HEK293 (cell line): ENCODE measurements around the gene MRPS10.

Source experiments
- CTCF ChIP-seq: fragments of 450-650 bp; formaldehyde crosslinking; IDR thresholded peaks from 2 replicates; pipeline ENCODE4 v1.5.1; 2016; ENCODE audit warnings: missing biosample characterization, missing genetic modification characterization
- MEIS1 ChIP-seq: sonication (generic); formaldehyde crosslinking; IDR thresholded peaks from 2 replicates; pipeline ENCODE4 v1.8.1; 2022; ENCODE audit warnings: missing genetic modification reagents, mild to moderate bottlenecking, borderline replicate concordance
- MYNN ChIP-seq: fragments of 450-650 bp; formaldehyde crosslinking; IDR thresholded peaks from 2 replicates; pipeline ENCODE4 v1.5.1; 2016; ENCODE audit warnings: missing biosample characterization, missing genetic modification characterization, borderline replicate concordance
- REST ChIP-seq: fragments of 450-650 bp; formaldehyde crosslinking; IDR thresholded peaks from 2 replicates; pipeline ENCODE4 v1.5.1; 2016; ENCODE audit warnings: missing biosample characterization, missing genetic modification characterization
- YY1 ChIP-seq: fragments of 450-650 bp; formaldehyde crosslinking; IDR thresholded peaks from 2 replicates; pipeline ENCODE4 v1.5.1; 2018; ENCODE audit warnings: missing biosample characterization, missing genetic modification characterization
- ZNF76 ChIP-seq: fragments of 450-650 bp; formaldehyde crosslinking; IDR thresholded peaks from 2 replicates; pipeline ENCODE4; 2016; ENCODE audit warnings: low read depth, missing biosample characterization, missing genetic modification characterization, borderline replicate concordance
- TF ChIP-seq, protein P1 (sequence below): fragments of 450-650 bp; formaldehyde crosslinking; IDR thresholded peaks from 2 replicates; pipeline ENCODE4 v1.5.1; 2016; ENCODE audit warnings: missing biosample characterization, missing genetic modification characterization, low read depth
- TF ChIP-seq, protein P2 (sequence below): fragments of 450-650 bp; formaldehyde crosslinking; IDR thresholded peaks from 2 replicates; pipeline ENCODE4 v1.5.1; 2016; ENCODE audit warnings: missing biosample characterization, missing genetic modification characterization

DNA sequence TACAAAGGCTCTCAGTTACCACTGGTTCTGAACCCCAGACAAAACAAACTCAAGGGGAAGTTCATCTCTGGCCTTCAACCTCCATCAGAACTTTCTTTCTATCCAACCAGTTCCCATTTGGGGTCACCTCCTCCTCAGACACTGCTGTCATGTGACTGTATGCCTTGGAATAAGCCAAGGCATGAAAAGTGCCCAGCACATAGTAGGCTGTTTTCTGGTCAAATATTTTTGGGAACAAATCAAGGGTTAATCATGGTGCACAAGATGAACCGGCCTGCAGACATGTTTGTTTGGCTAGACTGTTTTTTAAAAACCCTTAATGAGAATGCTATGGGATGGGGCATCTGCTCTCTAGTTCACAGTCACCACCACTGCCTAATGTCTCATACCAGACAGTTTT is 48.9 kb upstream of the MRPS10 start:
- TF ChIP-seq, protein P1, sequence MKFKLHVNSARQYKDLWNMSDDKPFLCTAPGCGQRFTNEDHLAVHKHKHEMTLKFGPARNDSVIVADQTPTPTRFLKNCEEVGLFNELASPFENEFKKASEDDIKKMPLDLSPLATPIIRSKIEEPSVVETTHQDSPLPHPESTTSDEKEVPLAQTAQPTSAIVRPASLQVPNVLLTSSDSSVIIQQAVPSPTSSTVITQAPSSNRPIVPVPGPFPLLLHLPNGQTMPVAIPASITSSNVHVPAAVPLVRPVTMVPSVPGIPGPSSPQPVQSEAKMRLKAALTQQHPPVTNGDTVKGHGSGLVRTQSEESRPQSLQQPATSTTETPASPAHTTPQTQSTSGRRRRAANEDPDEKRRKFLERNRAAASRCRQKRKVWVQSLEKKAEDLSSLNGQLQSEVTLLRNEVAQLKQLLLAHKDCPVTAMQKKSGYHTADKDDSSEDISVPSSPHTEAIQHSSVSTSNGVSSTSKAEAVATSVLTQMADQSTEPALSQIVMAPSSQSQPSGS (tag by site-specific recombination) = no peak
- TF ChIP-seq REST (tag by site-specific recombination) (no peak), CTCF (tag by site-specific recombination) (no peak), YY1 (tag by site-specific recombination) (no peak), MEIS1 (CRISPR knock-in tag) (no peak), ZNF76 (no peak), MYNN (no peak)
- TF ChIP-seq, protein P2, sequence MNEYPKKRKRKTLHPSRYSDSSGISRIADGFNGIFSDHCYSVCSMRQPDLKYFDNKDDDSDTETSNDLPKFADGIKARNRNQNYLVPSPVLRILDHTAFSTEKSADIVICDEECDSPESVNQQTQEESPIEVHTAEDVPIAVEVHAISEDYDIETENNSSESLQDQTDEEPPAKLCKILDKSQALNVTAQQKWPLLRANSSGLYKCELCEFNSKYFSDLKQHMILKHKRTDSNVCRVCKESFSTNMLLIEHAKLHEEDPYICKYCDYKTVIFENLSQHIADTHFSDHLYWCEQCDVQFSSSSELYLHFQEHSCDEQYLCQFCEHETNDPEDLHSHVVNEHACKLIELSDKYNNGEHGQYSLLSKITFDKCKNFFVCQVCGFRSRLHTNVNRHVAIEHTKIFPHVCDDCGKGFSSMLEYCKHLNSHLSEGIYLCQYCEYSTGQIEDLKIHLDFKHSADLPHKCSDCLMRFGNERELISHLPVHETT (tag by site-specific recombination) = no peak
